MCF 10A (cell line): ENCODE measurements around the gene EVA1A. TPM values are rescaled to one million over a fixed set of nuclear protein-coding genes. Genes with fewer than 3 reads are reported as not detected.

Source experiments
- BruUV-seq: library from RNA; stranded (reverse); fragments of 400-500 nt; replicated peaks from 2 replicates; lab custom pipeline; 2021; lab: Mats Ljungman, UMichigan
- CTCF ChIA-PET: fragments of 300-600 bp; sonication (Branson Sonifier 250); formaldehyde crosslinking; extraction: SDS; loops from one replicate; lab custom pipeline; 2021; ENCODE audit warnings: antibody characterized with exemption, inconsistent platforms; lab: Yijun Ruan, JAX
- POLR2A ChIA-PET: fragments of 300-600, 350-650 bp; sonication (Branson Sonifier 250); formaldehyde crosslinking; extraction: SDS; loops from one replicate; lab custom pipeline; 2020; ENCODE audit warnings: antibody characterized with exemption, inconsistent platforms; lab: Yijun Ruan, JAX
- DNase-seq: peaks from one replicate; pipeline ENCODE4 v3.0.0-alpha.2; 2018; ENCODE audit not compliant: unreplicated experiment
- H3K27ac Mint-ChIP-seq: one replicate; pipeline ENCODE4 v1.8.0; 2022; ENCODE audit warnings: mild to moderate bottlenecking, low read depth, mixed read lengths; ENCODE audit not compliant: unreplicated experiment
- H3K27me3 Mint-ChIP-seq: one replicate; pipeline ENCODE4 v1.8.0; 2022; ENCODE audit warnings: mixed read lengths; ENCODE audit not compliant: insufficient read depth, unreplicated experiment
- H3K36me3 Mint-ChIP-seq: one replicate; pipeline ENCODE4 v1.8.0; 2022; ENCODE audit warnings: mild to moderate bottlenecking, moderate library complexity, mixed read lengths; ENCODE audit not compliant: insufficient read depth, unreplicated experiment
- H3K4me1 Mint-ChIP-seq: one replicate; pipeline ENCODE4 v1.8.0; 2022; ENCODE audit warnings: mixed read lengths; ENCODE audit not compliant: insufficient read depth, unreplicated experiment
- H3K4me3 Mint-ChIP-seq: one replicate; pipeline ENCODE4 v1.8.0; 2022; ENCODE audit warnings: mild to moderate bottlenecking, moderate library complexity, mixed read lengths; ENCODE audit not compliant: unreplicated experiment
- H3K9me3 Mint-ChIP-seq: one replicate; pipeline ENCODE4 v1.8.0; 2022; ENCODE audit warnings: mixed read lengths; ENCODE audit not compliant: unreplicated experiment
- CTCF ChIP-seq: fragments of 200-600 bp; IDR thresholded peaks from one replicate; pipeline ENCODE4 v1.8.0; 2022; ENCODE audit warnings: antibody characterized with exemption, mild to moderate bottlenecking; ENCODE audit not compliant: unreplicated experiment
- intact Hi-C: fragments of 100-400 bp; cut with micrococcal nuclease; formaldehyde crosslinking; loops from 2 replicates; pipeline ENCODE4 v1.14.1; 2022
- total RNA-seq: library from RNA; stranded (reverse); gene quantifications from 2 replicates; pipeline ENCODE4 v1.2.3, GENCODE V29; 2022

The EVA1A gene
- total RNA-seq, 1 experiment from 2014 or later: 14.4 TPM

- TF ChIP-seq CTCF: no peak
- H3K4me1 Mint-ChIP-seq: peaks cover 8% of the 10 kb centered on the region
- CTCF ChIA-PET: no interaction called here
- H3K9me3 Mint-ChIP-seq: peaks cover 25% of the 10 kb centered on the region
- no peak overlapping the region for H3K4me3 Mint-ChIP-seq
- H3K27me3 Mint-ChIP-seq: no peaks in the 10 kb centered on the region
- peak overlapping the region; percentile 44 for H3K27ac Mint-ChIP-seq
- BruUV-seq: no TSS peak
- peaks cover 8% of the 10 kb centered on the region for H3K36me3 Mint-ChIP-seq
- intact Hi-C loops: no loop called here
- POLR2A ChIA-PET: no interaction called here
- DNase-seq: no peak
These were observed 48.1 kb downstream of the EVA1A start for GRCh38 chr2:75512455-75513212.

GRCh38 chr2:75506101-75506697 is 54.5 kb downstream of the EVA1A start:
- H3K9me3 Mint-ChIP-seq: peaks cover 4% of the 10 kb centered on the region
- no peak overlapping the region for H3K4me3 Mint-ChIP-seq
- DNase-seq: no peak

GRCh38 chr2:75505012-75505411 is 55.7 kb downstream of the EVA1A start:
- no peak for TF ChIP-seq CTCF
- Mint-ChIP-seq H3K4me3 (no peak overlapping the region), H3K9me3 (peaks cover 4% of the 10 kb centered on the region), H3K4me1 (peaks cover 14% of the 10 kb centered on the region), H3K36me3 (no peaks in the 10 kb centered on the region), H3K27me3 (no peaks in the 10 kb centered on the region), H3K27ac (no peak overlapping the region)
- no peak for DNase-seq
- intact Hi-C loops: no loop called here
- BruUV-seq: no TSS peak
- ChIA-PET CTCF (no interaction called here), POLR2A (interaction anchor here (0.6 kb wide), 1 partner anchor 124 kb away, joined by 3 read pairs; no protein-coding TSS in a partner anchor)

More at GRCh38 chr2:75506101-75506697, 54.5 kb downstream of the EVA1A start:
- intact Hi-C loops: no loop called here
- H3K4me1 Mint-ChIP-seq: peaks cover 6% of the 10 kb centered on the region
- POLR2A ChIA-PET: interaction anchor here (0.6 kb wide), 1 partner anchor 352 kb away, joined by 3 read pairs; no protein-coding TSS in a partner anchor
- no peaks in the 10 kb centered on the region for H3K36me3 Mint-ChIP-seq
- TF ChIP-seq CTCF: no peak
- CTCF ChIA-PET: no interaction called here
- no peaks in the 10 kb centered on the region for H3K27me3 Mint-ChIP-seq
- BruUV-seq: no TSS peak
- no peak overlapping the region for H3K27ac Mint-ChIP-seq

- Mint-ChIP-seq H3K27me3 (no peaks in the 10 kb centered on the region), H3K9me3 (no peaks in the 10 kb centered on the region), H3K36me3 (no peaks in the 10 kb centered on the region), H3K27ac (no peak overlapping the region), H3K4me1 (peaks cover 14% of the 10 kb centered on the region), H3K4me3 (no peak overlapping the region)
- no TSS peak for BruUV-seq
- no peak for TF ChIP-seq CTCF
- intact Hi-C loops: no loop called here
- POLR2A ChIA-PET: no interaction called here
- DNase-seq: peak; percentile 8
- CTCF ChIA-PET: interaction anchor here (0.6 to 2.1 kb wide), 5 partner anchors 37 to 105 kb away, joined by 3 to 10 read pairs (median 4); no protein-coding TSS in a partner anchor
These were observed 57.6 kb downstream of the EVA1A start for GRCh38 chr2:75503048-75503607.
